ENCODE results near the gene CLDN11. TPM values are rescaled to one million over a fixed set of nuclear protein-coding genes. Genes with fewer than 3 reads are reported as not detected.

The CLDN11 gene
- total RNA-seq, 2 experiments from 2014 or later: not detected

- Mint-ChIP-seq H3K27me3 (peaks cover 25% of the 10 kb centered on the region), H3K36me3 (ENCODE audit: low read depth) (no peaks in the 10 kb centered on the region), H3K4me1 (peaks cover 6% of the 10 kb centered on the region), H3K9me3 (no peaks in the 10 kb centered on the region), H3K4me3 (no peak overlapping the region), H3K27ac (no peak overlapping the region)
- POLR2A ChIA-PET: no interaction called here
- CTCF ChIA-PET: interaction anchor here (1.3 kb wide), 1 partner anchor 52 kb away, joined by 4 read pairs; no protein-coding TSS in a partner anchor
- DNase-seq: no peak
These were observed 47.3 kb downstream of the CLDN11 start for GRCh38 chr3:170465955-170466354.

- H3K36me3 Mint-ChIP-seq (ENCODE audit: low read depth): no peaks in the 10 kb centered on the region
- no peak overlapping the region for H3K27ac Mint-ChIP-seq
- H3K27me3 Mint-ChIP-seq: peaks cover 27% of the 10 kb centered on the region
- no peaks in the 10 kb centered on the region for H3K9me3 Mint-ChIP-seq
- H3K4me3 Mint-ChIP-seq: no peak overlapping the region
- no peak for DNase-seq
- ChIA-PET CTCF (no interaction called here), POLR2A (no interaction called here)
- H3K4me1 Mint-ChIP-seq: peaks cover 6% of the 10 kb centered on the region
These were observed 48.3 kb downstream of the CLDN11 start for GRCh38 chr3:170467007-170467406.

GRCh38 chr3:170467571-170468147, 49.0 kb downstream of the CLDN11 start:
- H3K27me3 Mint-ChIP-seq: peaks cover 25% of the 10 kb centered on the region

GRCh38 chr3:170469151-170470062, 50.7 kb downstream of the CLDN11 start:
- peaks cover 7% of the 10 kb centered on the region for H3K4me1 Mint-ChIP-seq
- H3K27ac Mint-ChIP-seq: no peak overlapping the region
- H3K4me3 Mint-ChIP-seq: no peak overlapping the region
- peaks cover 29% of the 10 kb centered on the region for H3K27me3 Mint-ChIP-seq
- H3K9me3 Mint-ChIP-seq: no peaks in the 10 kb centered on the region
- DNase-seq: no peak
- ChIA-PET POLR2A (no interaction called here), CTCF (no interaction called here)
- no peaks in the 10 kb centered on the region for H3K36me3 Mint-ChIP-seq (ENCODE audit: low read depth)

More at GRCh38 chr3:170467571-170468147, 49.0 kb downstream of the CLDN11 start:
- Mint-ChIP-seq H3K4me1 (peaks cover 6% of the 10 kb centered on the region), H3K9me3 (no peaks in the 10 kb centered on the region), H3K27ac (no peak overlapping the region), H3K36me3 (ENCODE audit: low read depth) (no peaks in the 10 kb centered on the region), H3K4me3 (no peak overlapping the region)
- POLR2A ChIA-PET: no interaction called here
- no peak for DNase-seq
- CTCF ChIA-PET: no interaction called here

GRCh38 chr3:170470063-170471016, 51.7 kb downstream of the CLDN11 start:
- CTCF ChIA-PET: no interaction called here
- no peak overlapping the region for H3K4me3 Mint-ChIP-seq
- H3K36me3 Mint-ChIP-seq (ENCODE audit: low read depth): no peaks in the 10 kb centered on the region
- no peak overlapping the region for H3K27ac Mint-ChIP-seq
- DNase-seq: no peak
- no peaks in the 10 kb centered on the region for H3K9me3 Mint-ChIP-seq
- POLR2A ChIA-PET: no interaction called here
- H3K27me3 Mint-ChIP-seq: peaks cover 27% of the 10 kb centered on the region
- peaks cover 7% of the 10 kb centered on the region for H3K4me1 Mint-ChIP-seq

GRCh38 chr3:170471149-170471548, 52.5 kb downstream of the CLDN11 start:
- CTCF ChIA-PET: no interaction called here

GRCh38 chr3:170473358-170473757, 54.7 kb downstream of the CLDN11 start:
- no peaks in the 10 kb centered on the region for H3K9me3 Mint-ChIP-seq
- CTCF ChIA-PET: no interaction called here
- no peak overlapping the region for H3K4me3 Mint-ChIP-seq
- H3K36me3 Mint-ChIP-seq (ENCODE audit: low read depth): no peaks in the 10 kb centered on the region
- H3K27ac Mint-ChIP-seq: no peak overlapping the region
- POLR2A ChIA-PET: no interaction called here
- no peak for DNase-seq
- H3K27me3 Mint-ChIP-seq: peaks cover 26% of the 10 kb centered on the region
- H3K4me1 Mint-ChIP-seq: peaks cover 10% of the 10 kb centered on the region

More at GRCh38 chr3:170471149-170471548, 52.5 kb downstream of the CLDN11 start:
- DNase-seq: no peak
- H3K9me3 Mint-ChIP-seq: no peaks in the 10 kb centered on the region
- POLR2A ChIA-PET: no interaction called here
- H3K27me3 Mint-ChIP-seq: peaks cover 26% of the 10 kb centered on the region
- H3K4me3 Mint-ChIP-seq: no peak overlapping the region
- H3K36me3 Mint-ChIP-seq (ENCODE audit: low read depth): no peaks in the 10 kb centered on the region
- H3K27ac Mint-ChIP-seq: no peak overlapping the region
- H3K4me1 Mint-ChIP-seq: peaks cover 7% of the 10 kb centered on the region

- CTCF ChIA-PET: no interaction called here
- POLR2A ChIA-PET: no interaction called here
- no peaks in the 10 kb centered on the region for H3K36me3 Mint-ChIP-seq (ENCODE audit: low read depth)
- peaks cover 29% of the 10 kb centered on the region for H3K27me3 Mint-ChIP-seq
- DNase-seq: no peak
- H3K4me3 Mint-ChIP-seq: no peak overlapping the region
- H3K4me1 Mint-ChIP-seq: peaks cover 8% of the 10 kb centered on the region
- no peaks in the 10 kb centered on the region for H3K9me3 Mint-ChIP-seq
- no peak overlapping the region for H3K27ac Mint-ChIP-seq
These were observed 56.5 kb downstream of the CLDN11 start for GRCh38 chr3:170475092-170475685.

GRCh38 chr3:170476291-170476690, 57.6 kb downstream of the CLDN11 start:
- DNase-seq: no peak
- Mint-ChIP-seq H3K9me3 (no peaks in the 10 kb centered on the region), H3K4me1 (peaks cover 4% of the 10 kb centered on the region), H3K4me3 (no peak overlapping the region), H3K27ac (no peak overlapping the region), H3K27me3 (peaks cover 26% of the 10 kb centered on the region), H3K36me3 (ENCODE audit: low read depth) (no peaks in the 10 kb centered on the region)
- CTCF ChIA-PET: no interaction called here
- POLR2A ChIA-PET: no interaction called here

GRCh38 chr3:170477395-170477794, 58.7 kb downstream of the CLDN11 start:
- no peak for DNase-seq
- CTCF ChIA-PET: no interaction called here

GRCh38 chr3:170480111-170480510, 61.4 kb downstream of the CLDN11 start:
- H3K36me3 Mint-ChIP-seq (ENCODE audit: low read depth): no peaks in the 10 kb centered on the region
- H3K27me3 Mint-ChIP-seq: peaks cover 8% of the 10 kb centered on the region
- peaks cover 3% of the 10 kb centered on the region for H3K4me1 Mint-ChIP-seq
- H3K27ac Mint-ChIP-seq: no peak overlapping the region
- H3K9me3 Mint-ChIP-seq: no peaks in the 10 kb centered on the region
- no peak overlapping the region for H3K4me3 Mint-ChIP-seq
- no peak for DNase-seq
- ChIA-PET CTCF (interaction anchor here (1.8 kb wide), 1 partner anchor 66 kb away, joined by 6 read pairs; no protein-coding TSS in a partner anchor), POLR2A (no interaction called here)

More at GRCh38 chr3:170477395-170477794, 58.7 kb downstream of the CLDN11 start:
- peaks cover 4% of the 10 kb centered on the region for H3K4me1 Mint-ChIP-seq
- no peak overlapping the region for H3K27ac Mint-ChIP-seq
- no peaks in the 10 kb centered on the region for H3K9me3 Mint-ChIP-seq
- H3K4me3 Mint-ChIP-seq: no peak overlapping the region
- H3K36me3 Mint-ChIP-seq (ENCODE audit: low read depth): no peaks in the 10 kb centered on the region
- POLR2A ChIA-PET: no interaction called here
- peaks cover 23% of the 10 kb centered on the region for H3K27me3 Mint-ChIP-seq

- Mint-ChIP-seq H3K36me3 (ENCODE audit: low read depth) (no peaks in the 10 kb centered on the region), H3K9me3 (no peaks in the 10 kb centered on the region), H3K4me3 (no peak overlapping the region), H3K27me3 (peaks cover 12% of the 10 kb centered on the region), H3K4me1 (peaks cover 1% of the 10 kb centered on the region), H3K27ac (no peak overlapping the region)
- ChIA-PET POLR2A (no interaction called here), CTCF (no interaction called here)
- no peak for DNase-seq
These were observed 63.5 kb downstream of the CLDN11 start for GRCh38 chr3:170482199-170482598.
